Activated CD4-positive, alpha-beta memory T cell treated with anti-CD3 and anti-CD28 coated beads, Interleukin-2, amount 10 ng/mL, durations not matched to agents 7 days and 5 days (primary cell): ENCODE data around the gene PFDN4. TPM values are rescaled to one million over a fixed set of nuclear protein-coding genes. Genes with fewer than 3 reads are reported as not detected.

Experiments
- CTCF ChIA-PET: fragments of 350-600 bp; sonication (Branson Sonifier 250); formaldehyde crosslinking; loops from one replicate; lab custom pipeline; 2021; ENCODE audit warnings: antibody characterized with exemption, inconsistent platforms; lab: Charles Lee
- POLR2A ChIA-PET: fragments of 350-600 bp; sonication (Branson Sonifier 250); formaldehyde crosslinking; loops from one replicate; lab custom pipeline; 2021; ENCODE audit warnings: antibody characterized with exemption; lab: Charles Lee
- DNase-seq: peaks from one replicate; pipeline ENCODE4 v3.0.0-alpha.2; 2020
- H3K27ac Mint-ChIP-seq: one replicate; pipeline ENCODE4 v1.8.0; 2021; ENCODE audit warnings: mild to moderate bottlenecking, mixed read lengths
- H3K27me3 Mint-ChIP-seq: one replicate; pipeline ENCODE4 v1.8.0; 2021; ENCODE audit warnings: mixed read lengths
- H3K36me3 Mint-ChIP-seq: one replicate; pipeline ENCODE4 v1.8.0; 2021; ENCODE audit warnings: low read depth, mixed read lengths
- H3K4me1 Mint-ChIP-seq: one replicate; pipeline ENCODE4 v1.8.0; 2021; ENCODE audit warnings: mixed read lengths
- H3K4me3 Mint-ChIP-seq: one replicate; pipeline ENCODE4 v1.8.0; 2021; ENCODE audit warnings: mild to moderate bottlenecking, mixed read lengths
- H3K9me3 Mint-ChIP-seq: one replicate; pipeline ENCODE4 v1.8.0; 2021; ENCODE audit warnings: mixed read lengths
- total RNA-seq, 2 experiments: library from RNA; stranded (reverse); gene quantifications; one replicate each; pipeline ENCODE4 v1.2.3, GENCODE V29; 2021

The PFDN4 gene
- total RNA-seq, 2 experiments from 2014 or later: 28.1 to 30.3 TPM

GRCh38 chr20:54212226-54212625, 4.3 kb downstream of the PFDN4 start:
- no peak overlapping the region for H3K27ac Mint-ChIP-seq
- ChIA-PET CTCF (interaction anchor here (0.6 kb wide), 1 partner anchor 1182 kb away, joined by 3 read pairs; no protein-coding TSS in a partner anchor), POLR2A (no interaction called here)
- no peak for DNase-seq
- H3K4me3 Mint-ChIP-seq: no peak overlapping the region
- no peaks in the 10 kb centered on the region for H3K9me3 Mint-ChIP-seq
- no peaks in the 10 kb centered on the region for H3K27me3 Mint-ChIP-seq
- H3K36me3 Mint-ChIP-seq: peaks cover 19% of the 10 kb centered on the region
- peaks cover 21% of the 10 kb centered on the region for H3K4me1 Mint-ChIP-seq

- POLR2A ChIA-PET: interaction anchor here (0.9 kb wide), 1 partner anchor 8 kb away, joined by 3 read pairs; no protein-coding TSS in a partner anchor
- Mint-ChIP-seq H3K27ac (no peak overlapping the region), H3K27me3 (no peaks in the 10 kb centered on the region), H3K36me3 (peaks cover 19% of the 10 kb centered on the region), H3K4me3 (no peak overlapping the region), H3K9me3 (no peaks in the 10 kb centered on the region), H3K4me1 (peaks cover 21% of the 10 kb centered on the region)
- DNase-seq: no peak
- CTCF ChIA-PET: interaction anchor here (0.5 to 1.5 kb wide), 4 partner anchors 13 to 1183 kb away, joined by 3 to 5 read pairs (median 4); no protein-coding TSS in a partner anchor
Observed at GRCh38 chr20:54212871-54213270, 5.0 kb downstream of the PFDN4 start.

GRCh38 chr20:54214566-54214965, 6.7 kb downstream of the PFDN4 start:
- Mint-ChIP-seq H3K4me1 (peaks cover 10% of the 10 kb centered on the region), H3K27me3 (no peaks in the 10 kb centered on the region), H3K27ac (no peak overlapping the region), H3K36me3 (peaks cover 19% of the 10 kb centered on the region), H3K9me3 (no peaks in the 10 kb centered on the region), H3K4me3 (no peak overlapping the region)
- POLR2A ChIA-PET: no interaction called here
- CTCF ChIA-PET: interaction anchor here (0.7 to 1.5 kb wide), 3 partner anchors 14 to 120 kb away, joined by 3 to 5 read pairs (median 4); no protein-coding TSS in a partner anchor
- DNase-seq: no peak

- H3K27me3 Mint-ChIP-seq: no peaks in the 10 kb centered on the region
- POLR2A ChIA-PET: no interaction called here
- H3K4me1 Mint-ChIP-seq: peaks cover 4% of the 10 kb centered on the region
- H3K9me3 Mint-ChIP-seq: no peaks in the 10 kb centered on the region
- no peak for DNase-seq
- H3K4me3 Mint-ChIP-seq: no peak overlapping the region
- peaks cover 19% of the 10 kb centered on the region for H3K36me3 Mint-ChIP-seq
- CTCF ChIA-PET: no interaction called here
- H3K27ac Mint-ChIP-seq: no peak overlapping the region
Observed at GRCh38 chr20:54215157-54215789, 7.4 kb downstream of the PFDN4 start.

DNA sequence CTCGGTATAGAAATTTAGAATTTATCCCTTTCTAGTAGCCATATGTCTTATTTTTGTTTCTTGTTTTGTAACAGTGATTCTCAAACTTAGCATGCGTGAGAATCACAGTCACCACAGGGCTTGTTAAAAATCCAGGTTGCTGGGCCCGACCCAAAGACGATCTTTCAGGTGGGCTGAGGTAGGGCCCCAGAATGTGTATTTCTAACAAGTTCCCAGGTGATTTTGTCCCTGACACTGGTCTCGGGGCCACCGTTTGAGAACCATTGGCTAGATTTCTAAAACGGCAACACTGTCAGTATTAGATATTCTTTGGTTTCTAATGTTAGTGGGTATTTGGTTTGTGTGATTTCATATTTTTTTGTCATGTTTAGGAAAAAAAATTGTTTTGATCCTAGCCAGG, 9.9 kb downstream of the PFDN4 start:
- no peak overlapping the region for H3K27ac Mint-ChIP-seq
- H3K27me3 Mint-ChIP-seq: no peaks in the 10 kb centered on the region
- peaks cover 20% of the 10 kb centered on the region for H3K4me1 Mint-ChIP-seq
- no peak overlapping the region for H3K4me3 Mint-ChIP-seq
- peaks cover 16% of the 10 kb centered on the region for H3K36me3 Mint-ChIP-seq
- no peaks in the 10 kb centered on the region for H3K9me3 Mint-ChIP-seq
- ChIA-PET CTCF (no interaction called here), POLR2A (no interaction called here)
- no peak for DNase-seq

DNA sequence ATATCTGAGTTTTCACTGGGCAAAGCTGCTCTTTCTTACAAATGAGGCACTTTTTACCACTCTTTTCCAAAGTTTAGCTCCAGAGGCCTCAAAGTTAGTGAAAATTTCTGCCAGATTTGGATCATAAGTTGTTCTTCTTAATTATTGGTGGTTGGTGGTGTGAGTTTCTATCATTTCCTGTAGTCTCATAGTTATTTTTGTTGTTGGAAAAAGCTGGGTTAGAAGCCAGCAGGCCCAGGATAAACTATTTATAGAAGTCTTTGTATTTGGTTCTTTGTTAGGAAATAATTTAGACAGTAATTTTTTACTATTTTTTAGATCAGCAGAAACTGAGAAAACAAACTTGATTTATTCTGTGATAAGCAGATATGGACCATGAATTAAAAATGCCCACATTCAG, 10.6 kb downstream of the PFDN4 start:
- H3K36me3 Mint-ChIP-seq: peaks cover 16% of the 10 kb centered on the region
- no peak for DNase-seq
- no peak overlapping the region for H3K4me3 Mint-ChIP-seq
- no peaks in the 10 kb centered on the region for H3K27me3 Mint-ChIP-seq
- CTCF ChIA-PET: interaction anchor here (2.1 kb wide), 1 partner anchor 11 kb away, joined by 11 read pairs; the partner anchor contains the start of gene PFDN4
- H3K9me3 Mint-ChIP-seq: no peaks in the 10 kb centered on the region
- POLR2A ChIA-PET: no interaction called here
- H3K4me1 Mint-ChIP-seq: peaks cover 20% of the 10 kb centered on the region
- no peak overlapping the region for H3K27ac Mint-ChIP-seq

DNA sequence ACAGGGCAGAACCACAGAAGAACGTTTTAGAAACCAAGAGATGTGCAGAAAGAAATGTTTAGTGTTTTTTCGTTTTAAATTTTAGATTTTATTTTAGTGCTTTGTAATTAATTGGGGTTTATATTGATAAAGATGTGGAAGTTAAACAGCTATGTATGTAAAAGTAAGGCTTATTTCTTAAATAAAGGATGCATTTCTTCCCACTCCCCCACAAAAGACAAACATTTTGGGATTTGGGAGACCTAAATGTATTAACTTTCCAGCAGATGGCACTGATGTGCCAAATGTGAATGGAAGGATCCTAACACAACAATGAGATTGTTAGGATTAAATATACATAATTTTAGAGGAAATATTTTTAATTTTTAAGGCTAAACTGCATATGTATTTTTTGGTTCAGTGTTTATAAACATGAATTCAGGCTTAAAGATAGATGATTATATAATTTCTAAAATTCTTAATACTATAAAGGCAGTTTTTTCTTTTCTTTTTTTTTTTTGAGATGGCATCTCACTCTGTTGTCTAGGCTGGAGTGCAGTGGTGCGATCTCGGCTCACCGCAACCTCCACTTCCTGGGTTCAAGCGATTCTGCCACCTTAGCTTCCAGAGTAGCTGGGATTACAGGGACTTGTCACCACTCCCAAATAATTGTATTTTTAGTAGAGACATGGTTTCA, 12.0 kb downstream of the PFDN4 start:
- Mint-ChIP-seq H3K4me1 (peaks cover 20% of the 10 kb centered on the region), H3K27me3 (no peaks in the 10 kb centered on the region), H3K4me3 (no peak overlapping the region), H3K27ac (no peak overlapping the region), H3K36me3 (peaks cover 16% of the 10 kb centered on the region), H3K9me3 (no peaks in the 10 kb centered on the region)
- CTCF ChIA-PET: interaction anchor here (1.0 to 2.1 kb wide), 3 partner anchors 12 to 428 kb away, joined by 3 to 11 read pairs (median 7); partner anchors contain the start of gene PFDN4
- DNase-seq: no peak
- POLR2A ChIA-PET: no interaction called here

DNA sequence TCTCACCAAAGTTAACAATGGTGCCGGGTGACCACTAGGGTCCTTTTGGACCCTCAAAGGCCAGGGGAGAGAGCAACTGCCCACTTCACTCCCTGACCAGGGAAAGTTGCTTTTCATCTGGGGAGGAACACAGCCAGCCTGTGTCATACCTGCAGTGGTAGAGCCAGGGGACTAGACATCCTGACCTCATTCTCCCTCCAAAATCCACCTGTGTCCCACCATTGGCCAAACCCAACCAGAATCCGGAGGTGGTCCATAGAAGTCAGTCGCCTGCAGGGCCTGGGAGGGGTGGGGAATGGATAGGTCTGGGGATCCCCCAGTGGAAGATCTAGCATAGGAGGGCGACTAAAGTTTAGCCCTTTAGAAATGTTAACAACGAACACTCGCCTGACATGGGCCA, 12.8 kb downstream of the PFDN4 start:
- CTCF ChIA-PET: interaction anchor here (1.7 kb wide), 1 partner anchor 13 kb away, joined by 6 read pairs; the partner anchor contains the start of gene PFDN4
- Mint-ChIP-seq H3K27me3 (no peaks in the 10 kb centered on the region), H3K36me3 (peaks cover 15% of the 10 kb centered on the region), H3K4me3 (no peak overlapping the region), H3K9me3 (no peaks in the 10 kb centered on the region), H3K4me1 (peaks cover 20% of the 10 kb centered on the region), H3K27ac (no peak overlapping the region)
- DNase-seq: no peak
- POLR2A ChIA-PET: interaction anchor here (0.6 to 1.3 kb wide), 2 partner anchors 12 to 14 kb away, joined by 3 to 6 read pairs; partner anchors contain the start of gene PFDN4

- CTCF ChIA-PET: interaction anchor here (1.1 to 1.7 kb wide), 2 partner anchors 13 to 425 kb away, joined by 5 to 6 read pairs; partner anchors contain the start of gene PFDN4
- Mint-ChIP-seq H3K36me3 (peaks cover 8% of the 10 kb centered on the region), H3K27ac (peak overlapping the region; percentile 38), H3K9me3 (no peaks in the 10 kb centered on the region), H3K27me3 (no peaks in the 10 kb centered on the region), H3K4me3 (no peak overlapping the region), H3K4me1 (peaks cover 20% of the 10 kb centered on the region)
- POLR2A ChIA-PET: interaction anchor here (0.6 to 1.3 kb wide), 3 partner anchors 8 to 14 kb away, joined by 3 to 6 read pairs (median 3); partner anchors contain the start of gene PFDN4
- DNase-seq: peak; percentile 24
Observed at GRCh38 chr20:54221353-54221752, 13.5 kb downstream of the PFDN4 start.

DNA sequence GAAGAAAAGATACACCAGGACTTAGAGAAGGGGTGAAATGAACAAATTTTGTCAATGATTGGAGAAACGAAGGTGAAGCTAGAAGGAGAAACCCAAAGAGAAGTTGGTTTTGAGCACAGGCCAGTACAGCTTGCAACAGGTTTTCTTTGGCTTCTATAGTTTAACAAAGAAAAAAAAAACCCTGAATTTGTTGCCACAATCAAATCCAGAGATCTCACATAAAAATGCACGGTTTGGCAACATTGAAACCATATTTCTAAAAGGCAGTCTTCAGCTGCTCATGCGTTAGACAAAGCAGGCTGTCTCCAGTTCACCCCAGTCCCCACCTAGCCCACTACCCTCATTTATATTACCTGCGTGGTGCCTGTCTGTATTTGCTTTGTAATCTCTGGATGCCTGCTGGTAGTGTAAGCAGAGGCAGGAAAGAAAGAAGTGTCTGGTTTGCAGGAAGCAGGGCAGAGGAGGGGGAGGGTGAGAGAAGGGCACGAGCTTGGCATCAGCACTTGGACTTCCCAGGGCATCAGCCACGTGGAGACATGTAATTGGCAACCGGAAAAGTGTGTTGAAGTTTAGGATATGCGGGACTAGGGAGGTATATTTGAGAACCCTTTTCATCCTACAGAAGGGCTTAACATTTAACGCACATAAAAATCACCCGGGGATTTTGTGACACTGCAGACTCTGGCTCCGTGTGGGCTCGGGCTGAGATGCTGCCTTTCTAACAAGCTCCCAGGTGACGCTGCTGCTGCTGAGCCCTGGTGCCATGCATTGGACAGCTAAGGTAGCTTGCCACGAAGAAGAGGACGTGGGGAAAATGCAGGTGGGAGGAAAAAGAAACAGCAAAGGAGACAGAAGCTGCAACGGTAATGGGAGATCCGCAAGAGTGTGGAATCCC, 14.4 kb downstream of the PFDN4 start:
- ChIA-PET POLR2A (interaction anchor here (0.6 to 1.3 kb wide), 3 partner anchors 14 to 31 kb away, joined by 3 to 6 read pairs (median 3); partner anchors contain the start of gene PFDN4), CTCF (interaction anchor here (1.1 to 1.7 kb wide), 2 partner anchors 14 to 424 kb away, joined by 5 to 6 read pairs; partner anchors contain the start of gene PFDN4)
- H3K36me3 Mint-ChIP-seq: peaks cover 4% of the 10 kb centered on the region
- no peaks in the 10 kb centered on the region for H3K27me3 Mint-ChIP-seq
- H3K4me3 Mint-ChIP-seq: no peak overlapping the region
- no peaks in the 10 kb centered on the region for H3K9me3 Mint-ChIP-seq
- no peak for DNase-seq
- H3K4me1 Mint-ChIP-seq: peaks cover 23% of the 10 kb centered on the region
- H3K27ac Mint-ChIP-seq: no peak overlapping the region

- CTCF ChIA-PET: no interaction called here
- Mint-ChIP-seq H3K4me1 (peaks cover 24% of the 10 kb centered on the region), H3K4me3 (no peak overlapping the region), H3K27ac (no peak overlapping the region), H3K36me3 (peaks cover 3% of the 10 kb centered on the region), H3K9me3 (peaks cover 3% of the 10 kb centered on the region), H3K27me3 (no peaks in the 10 kb centered on the region)
- no peak for DNase-seq
- POLR2A ChIA-PET: interaction anchor here (0.6 kb wide), 1 partner anchor 30 kb away, joined by 3 read pairs; no protein-coding TSS in a partner anchor
Observed at GRCh38 chr20:54223285-54223684, 15.4 kb downstream of the PFDN4 start.

GRCh38 chr20:54223751-54224150, 15.9 kb downstream of the PFDN4 start:
- Mint-ChIP-seq H3K4me1 (peaks cover 24% of the 10 kb centered on the region), H3K4me3 (no peak overlapping the region), H3K36me3 (peaks cover 3% of the 10 kb centered on the region), H3K9me3 (peaks cover 6% of the 10 kb centered on the region), H3K27ac (no peak overlapping the region), H3K27me3 (no peaks in the 10 kb centered on the region)
- ChIA-PET POLR2A (no interaction called here), CTCF (no interaction called here)
- DNase-seq: no peak
